ENCODE measurements around the gene TOX2.

Gene TOX2

DNA sequence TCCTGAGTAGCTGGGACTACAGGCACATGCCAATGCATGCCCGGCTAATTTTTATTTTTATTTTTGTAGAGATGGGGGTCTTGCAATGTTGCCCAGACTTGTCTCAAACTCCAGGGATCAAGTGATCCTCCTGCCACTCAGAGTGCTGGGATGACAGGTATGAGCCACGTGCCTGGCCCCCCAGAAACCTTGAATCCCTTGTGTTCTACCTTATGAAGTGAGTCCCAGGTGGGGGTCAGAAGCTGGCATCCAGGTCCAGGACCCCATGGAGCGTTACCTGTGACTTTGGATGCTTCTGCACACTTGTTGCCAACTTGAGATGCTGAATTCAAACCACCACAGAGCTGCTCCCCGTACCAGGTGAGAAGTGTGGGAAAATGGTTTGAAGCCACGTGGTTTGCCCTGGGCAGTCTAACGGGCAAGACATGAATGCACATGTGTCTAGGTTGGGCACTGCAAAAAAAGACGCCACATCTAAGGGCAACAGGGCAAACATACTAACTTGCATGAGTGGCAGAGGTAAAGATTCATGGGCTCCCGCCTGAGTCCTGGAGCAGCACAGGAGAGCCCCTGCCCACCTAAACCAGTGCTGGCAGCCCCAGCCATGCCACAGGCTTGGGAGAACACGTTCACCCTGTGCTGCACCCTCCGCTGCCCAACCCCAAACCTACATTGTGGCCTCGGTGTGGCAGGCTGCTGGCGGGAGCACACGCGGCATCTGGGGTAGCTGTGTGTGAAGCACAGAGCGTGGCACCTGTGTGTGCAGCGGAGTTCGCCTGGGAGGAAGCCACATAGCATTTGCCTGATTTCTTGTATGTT is 171.2 kb downstream of the TOX2 start:
- CTCF ChIA-PET: interaction anchor here (0.6 to 1.3 kb wide), 4 partner anchors 8 to 336 kb away, joined by 3 to 4 read pairs (median 3); no protein-coding TSS in a partner anchor
- H3K9me3 ChIP-seq (ENCODE audit: control insufficient read depth, insufficient read depth, low read depth, low read length): no peaks in the 10 kb centered on the region

DNA sequence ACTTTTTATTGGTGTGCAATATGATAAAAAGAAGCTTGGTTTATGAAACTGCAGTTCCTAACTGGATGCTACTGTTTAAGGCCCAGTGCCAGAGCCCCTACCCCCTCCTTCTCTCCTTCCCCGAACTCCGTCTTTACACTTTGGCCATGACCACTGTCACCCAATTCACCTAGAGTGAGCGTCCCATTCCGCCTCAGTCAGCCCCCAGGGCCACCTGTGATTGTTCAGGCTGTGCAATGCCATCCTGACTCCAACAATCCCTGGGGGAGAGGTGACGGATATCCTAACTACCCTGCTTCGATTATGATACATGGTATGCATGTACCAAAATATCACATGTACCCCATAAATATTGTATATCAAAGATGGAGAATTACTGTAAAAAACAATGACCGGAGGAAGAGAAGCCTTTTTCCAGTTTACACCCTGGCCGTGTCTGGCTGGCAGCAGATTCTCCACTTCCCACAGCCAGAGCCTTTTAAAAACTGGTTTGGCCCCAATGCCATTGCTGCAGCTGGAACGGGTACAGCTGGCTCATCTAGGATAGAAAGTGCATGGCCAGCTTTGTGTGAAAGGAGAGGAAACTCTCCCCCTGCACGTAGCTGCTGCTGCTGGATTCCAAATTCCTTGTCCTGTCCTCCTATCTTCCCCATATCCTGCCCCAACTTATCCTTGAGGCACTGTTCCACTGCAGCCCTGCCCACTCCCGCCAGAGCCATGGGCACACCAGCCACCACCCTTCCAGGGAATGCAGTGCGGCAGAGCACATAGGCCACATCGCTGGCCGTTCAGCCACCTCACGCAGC is 172.6 kb downstream of the TOX2 start:
- Histone ChIP-seq H3K4me1 (ENCODE audit: control insufficient read depth, insufficient read depth, low read length) (no peaks in the 10 kb centered on the region), H3K27ac (ENCODE audit: extremely low read depth, low read depth, low read length) (no peak overlapping the region), H3K4me3 (ENCODE audit: low read depth, low read length) (no peak overlapping the region), H3K9me3 (ENCODE audit: control insufficient read depth, insufficient read depth, low read depth, low read length) (no peaks in the 10 kb centered on the region), H3K36me3 (ENCODE audit: control insufficient read depth in 2 of 2, insufficient read depth in 1 of 2, low read length in 2 of 2) (no peaks in the 10 kb centered on the region)
- ChIA-PET CTCF (interaction anchor here (0.5 to 1.3 kb wide), 4 partner anchors 335 to 396 kb away, joined by 3 to 4 read pairs (median 3); no protein-coding TSS in a partner anchor), POLR2A (no interaction called here)
- TF ChIP-seq ZNF654 (tag by site-specific recombination; IDR thresholded peaks at IDR 0.05; ENCODE audit: low read depth) (no peak), ZNF514 (tag by site-specific recombination; IDR thresholded peaks at IDR 0.05) (no peak), ZNF23 (tag by site-specific recombination; IDR thresholded peaks at IDR 0.05; ENCODE audit: borderline replicate concordance) (no peak), WT1 (tag by site-specific recombination; IDR thresholded peaks at IDR 0.05) (no peak), ZNF837 (tag by site-specific recombination; IDR thresholded peaks at IDR 0.05) (no peak), ZNF341 (tag by site-specific recombination; IDR thresholded peaks at IDR 0.05; ENCODE audit: low read depth) (no peak), ZNF629 (tag by site-specific recombination; IDR thresholded peaks at IDR 0.05) (no peak), SP2 (tag by site-specific recombination; IDR thresholded peaks at IDR 0.05) (no peak), ZNF239 (tag by site-specific recombination; IDR thresholded peaks at IDR 0.05) (no peak), BCL11B (tag by site-specific recombination; IDR thresholded peaks at IDR 0.05; ENCODE audit: low read depth) (no peak), PRDM1 (tag by site-specific recombination; IDR thresholded peaks at IDR 0.05) (no peak), GLIS1 (tag by site-specific recombination; IDR thresholded peaks at IDR 0.05) (no peak), ZNF473 (tag by site-specific recombination; IDR thresholded peaks at IDR 0.05) (no peak), ZNF292 (tag by site-specific recombination; IDR thresholded peaks at IDR 0.05; ENCODE audit: borderline replicate concordance, low read depth) (no peak), ZNF544 (tag by site-specific recombination; IDR thresholded peaks at IDR 0.05) (no peak)
- TF ChIP-seq, protein P1, sequence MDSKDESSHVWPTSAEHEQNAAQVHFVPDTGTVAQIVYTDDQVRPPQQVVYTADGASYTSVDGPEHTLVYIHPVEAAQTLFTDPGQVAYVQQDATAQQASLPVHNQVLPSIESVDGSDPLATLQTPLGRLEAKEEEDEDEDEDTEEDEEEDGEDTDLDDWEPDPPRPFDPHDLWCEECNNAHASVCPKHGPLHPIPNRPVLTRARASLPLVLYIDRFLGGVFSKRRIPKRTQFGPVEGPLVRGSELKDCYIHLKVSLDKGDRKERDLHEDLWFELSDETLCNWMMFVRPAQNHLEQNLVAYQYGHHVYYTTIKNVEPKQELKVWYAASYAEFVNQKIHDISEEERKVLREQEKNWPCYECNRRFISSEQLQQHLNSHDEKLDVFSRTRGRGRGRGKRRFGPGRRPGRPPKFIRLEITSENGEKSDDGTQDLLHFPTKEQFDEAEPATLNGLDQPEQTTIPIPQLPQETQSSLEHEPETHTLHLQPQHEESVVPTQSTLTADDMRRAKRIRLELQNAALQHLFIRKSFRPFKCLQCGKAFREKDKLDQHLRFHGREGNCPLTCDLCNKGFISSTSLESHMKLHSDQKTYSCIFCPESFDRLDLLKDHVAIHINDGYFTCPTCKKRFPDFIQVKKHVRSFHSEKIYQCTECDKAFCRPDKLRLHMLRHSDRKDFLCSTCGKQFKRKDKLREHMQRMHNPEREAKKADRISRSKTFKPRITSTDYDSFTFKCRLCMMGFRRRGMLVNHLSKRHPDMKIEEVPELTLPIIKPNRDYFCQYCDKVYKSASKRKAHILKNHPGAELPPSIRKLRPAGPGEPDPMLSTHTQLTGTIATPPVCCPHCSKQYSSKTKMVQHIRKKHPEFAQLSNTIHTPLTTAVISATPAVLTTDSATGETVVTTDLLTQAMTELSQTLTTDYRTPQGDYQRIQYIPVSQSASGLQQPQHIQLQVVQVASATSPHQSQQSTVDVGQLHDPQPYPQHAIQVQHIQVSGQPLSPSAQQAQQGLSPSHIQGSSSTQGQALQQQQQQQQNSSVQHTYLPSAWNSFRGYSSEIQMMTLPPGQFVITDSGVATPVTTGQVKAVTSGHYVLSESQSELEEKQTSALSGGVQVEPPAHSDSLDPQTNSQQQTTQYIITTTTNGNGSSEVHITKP (tag by site-specific recombination; IDR thresholded peaks at IDR 0.05): no peak

More for the DNA sequence above, 171.2 kb downstream of the TOX2 start:
- H3K27ac ChIP-seq (ENCODE audit: extremely low read depth, low read depth, low read length): no peak overlapping the region
- POLR2A ChIA-PET: no interaction called here
- no peak overlapping the region for H3K4me3 ChIP-seq (ENCODE audit: low read depth, low read length)
- no peaks in the 10 kb centered on the region for H3K4me1 ChIP-seq (ENCODE audit: control insufficient read depth, insufficient read depth, low read length)
- TF ChIP-seq HOXA7 (CRISPR knock-in tag; IDR thresholded peaks at IDR 0.05; ENCODE audit: borderline replicate concordance) (no peak), ZNF621 (tag by site-specific recombination; IDR thresholded peaks at IDR 0.05) (no peak), ZNF184 (tag by site-specific recombination; IDR thresholded peaks at IDR 0.05) (no peak)
- TF ChIP-seq, protein P2, sequence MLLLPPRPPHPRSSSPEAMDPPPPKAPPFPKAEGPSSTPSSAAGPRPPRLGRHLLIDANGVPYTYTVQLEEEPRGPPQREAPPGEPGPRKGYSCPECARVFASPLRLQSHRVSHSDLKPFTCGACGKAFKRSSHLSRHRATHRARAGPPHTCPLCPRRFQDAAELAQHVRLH (tag by site-specific recombination; IDR thresholded peaks at IDR 0.05): no peak
- H3K36me3 ChIP-seq (ENCODE audit: control insufficient read depth in 2 of 2, insufficient read depth in 1 of 2, low read length in 2 of 2): no peaks in the 10 kb centered on the region

All from HEK293 (cell line).